Stomach (tissue), 9 donors: ENCODE data around the gene MEIKIN. TPM values are rescaled to one million over a fixed set of nuclear protein-coding genes. Genes with fewer than 3 reads are reported as not detected.

Source experiments
- DNase-seq, 2 donors: peaks; one replicate each; pipeline versions ENCODE4 v3.0.0 to v3.0.0-alpha.2; 2013 to 2019
- H3K27ac ChIP-seq, 5 donors: fragments of 200-600 bp in 4 of 5; sonication (generic) in 4 of 5; one replicate each; pipeline ENCODE4 v1.5.1; 2013 to 2019; ENCODE audit warnings: mild to moderate bottlenecking in 1 of 5, moderate library complexity in 1 of 5
- H3K27me3 ChIP-seq, 3 donors: fragments of 200-600 bp; sonication (generic); one replicate each; pipeline ENCODE4 v1.5.1; 2017 to 2019; ENCODE audit warnings: mixed run types in 1 of 3
- H3K36me3 ChIP-seq, 4 donors: fragments of 200-600 bp; sonication (generic); 1 replicate in 3 of 4; 2 replicates in 1 of 4; pipeline ENCODE4 v1.5.1; 2016 to 2019
- H3K4me1 ChIP-seq, 4 donors: fragments of 200-600 bp; sonication (generic); one replicate each; pipeline ENCODE4 v1.5.1; 2016 to 2019
- H3K4me3 ChIP-seq, 4 donors: fragments of 200-600 bp; sonication (generic) in 3 of 4; one replicate each; pipeline ENCODE4 v1.5.1; 2016 to 2019; ENCODE audit warnings: mild to moderate bottlenecking in 1 of 4
- H3K9me3 ChIP-seq, 4 donors: fragments of 200-600 bp; sonication (generic); one replicate each; pipeline ENCODE4 v1.5.1; 2016 to 2019
- CTCF ChIP-seq, 7 experiments: fragments of 450-650 bp in 4 of 7; fragments of 200-600 bp in 3 of 7; sonication (generic) in 3 of 7; IDR thresholded peaks; one replicate each; pipeline ENCODE4 v1.5.1; 2016 to 2019; ENCODE audit warnings: antibody characterized with exemption in 7 of 7, control low read depth in 2 of 7, mild to moderate bottlenecking in 1 of 7
- EP300 ChIP-seq: sonication (generic); formaldehyde crosslinking; IDR thresholded peaks from one replicate; pipeline ENCODE4 v1.6.1; 2017; ENCODE audit warnings: antibody characterized with exemption
- POLR2A ChIP-seq, 4 donors: fragments of 450-650 bp; IDR thresholded peaks; one replicate each; pipeline ENCODE4 v1.6.1; 2016; ENCODE audit warnings: antibody characterized with exemption in 4 of 4, control low read depth in 2 of 4, mild to moderate bottlenecking in 1 of 4, moderate library complexity in 1 of 4
- POLR2AphosphoS5 ChIP-seq, 3 donors: sonication (generic); formaldehyde crosslinking; IDR thresholded peaks; one replicate each; pipeline ENCODE4 v1.6.1; 2016; ENCODE audit warnings: antibody characterized with exemption in 3 of 3
- WGBS, 5 donors: extraction: QIAGEN DNeasy Blood & Tissue Kit in 3 of 5; methylation state at CpG; one replicate each; pipeline versions ENCODE4 v1.1.5 to v1.1.7; 2013 to 2018; 5-methylcytosine and 5-hydroxymethylcytosine counted together
- intact Hi-C: fragments of 100-400 bp; cut with DNase I; formaldehyde crosslinking; loops from one replicate; pipeline ENCODE4 v1.15.1; 2023; ENCODE audit warnings: low total_unique reads
- polyA plus RNA-seq, 3 donors: library from polyadenylated mRNA; stranded (reverse); fragments of 200-250 nt; gene quantifications; one replicate each; pipeline ENCODE4 v1.2.3, GENCODE V29; 2013
- total RNA-seq, 5 donors: library from RNA; depleted of rRNA; stranded (reverse); fragments of >200 nt; gene quantifications; one replicate each; pipeline versions ENCODE4 v1.1.0 to v1.2.3, GENCODE V29; 2014 to 2016
- donor health status: healthy with polysubstance abuse.
- donor health status: Bipolar disorder and iron deficiency.
- donor health status: healthy.

MEIKIN gene
- total and polyA plus RNA-seq, 8 donors, result 0.37 TPM; not detected in 7

DNA sequence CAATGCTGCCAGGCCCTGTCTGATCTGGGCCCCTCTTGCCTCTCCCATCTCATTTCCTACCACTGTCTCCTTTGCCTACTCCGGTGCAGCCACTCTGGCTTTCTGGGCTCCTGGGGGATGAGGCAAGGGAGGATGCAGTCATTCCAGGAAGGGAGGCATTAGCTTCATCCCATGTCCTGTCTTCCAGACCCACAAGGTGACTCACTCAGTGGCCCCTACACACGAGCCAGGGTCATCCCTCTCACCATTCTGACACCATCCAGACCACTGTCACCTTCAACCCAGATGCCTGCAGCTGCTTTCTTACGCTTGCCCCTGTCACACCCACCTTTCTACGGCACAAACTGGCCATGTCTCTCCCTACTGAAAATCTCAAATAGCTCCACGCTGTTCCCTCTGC lies 46.9 kb upstream of the MEIKIN start:
- H3K27me3 ChIP-seq, result no peaks in the 10 kb centered on the region
- no peak overlapping the region for H3K4me3 ChIP-seq
- peaks cover 4 to 14% (median 6%) of the 10 kb centered on the region in 4 donors for H3K4me1 ChIP-seq
- H3K36me3 ChIP-seq, result no peaks in the 10 kb centered on the region
- no peak overlapping the region for H3K27ac ChIP-seq
- no peak for TF ChIP-seq EP300
- no peak for DNase-seq
- WGBS, 5 donors, result 73 to 81% (median 78%) methylated on average over 5 of the region's 5 CpGs
- intact Hi-C loops, result no loop called here
- H3K9me3 ChIP-seq, result no peaks in the 10 kb centered on the region

- WGBS, 5 donors, result 42 to 72% (median 61%) methylated on average over 10 of the region's 10 CpGs
- H3K4me3 ChIP-seq, result no peak overlapping the region
- no peaks in the 10 kb centered on the region for H3K36me3 ChIP-seq
- no peak for DNase-seq
- intact Hi-C loops, result no loop called here
- no peak for TF ChIP-seq CTCF (IDR thresholded peaks at IDR 0.05)
- no peak for TF ChIP-seq POLR2A (IDR thresholded peaks at IDR 0.05)
- no peak for TF ChIP-seq EP300
- TF ChIP-seq POLR2AphosphoS5 (IDR thresholded peaks at IDR 0.05), result no peak
- no peaks in the 10 kb centered on the region for H3K9me3 ChIP-seq
- no peak overlapping the region for H3K27ac ChIP-seq
- no peaks in the 10 kb centered on the region for H3K27me3 ChIP-seq
- H3K4me1 ChIP-seq, result peaks cover 0 to 8% (median 2%) of the 10 kb centered on the region in 4 donors
Observed at GRCh38 chr5:131991593-131992324, 46.3 kb upstream of the MEIKIN start.

DNA sequence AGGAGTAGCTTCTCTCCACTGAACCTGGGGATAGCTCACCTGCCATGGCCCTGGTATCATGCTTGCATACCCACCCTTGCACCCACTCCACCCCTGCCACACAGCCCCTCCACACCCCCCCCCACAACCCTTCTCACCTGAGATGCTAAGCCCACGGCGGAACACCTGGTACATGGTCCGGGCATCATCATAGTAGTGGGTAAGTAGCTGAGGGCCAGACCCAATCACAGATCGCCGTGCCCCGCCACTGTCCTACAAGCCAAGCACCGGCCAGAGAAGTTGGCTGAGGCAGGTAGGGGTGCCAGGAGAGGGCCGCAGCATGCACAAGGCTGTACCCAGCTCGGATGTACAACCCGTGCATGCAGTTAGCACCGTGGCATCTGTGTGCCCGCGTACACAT lies 45.3 kb upstream of the MEIKIN start:
- Histone ChIP-seq H3K27ac (no peak overlapping the region), H3K36me3 (no peaks in the 10 kb centered on the region), H3K9me3 (no peaks in the 10 kb centered on the region), H3K4me1 (no peaks in the 10 kb centered on the region), H3K27me3 (no peaks in the 10 kb centered on the region), H3K4me3 (no peak overlapping the region)
- intact Hi-C loops, result no loop called here
- TF ChIP-seq POLR2A (IDR thresholded peaks at IDR 0.05) (no peak), EP300 (no peak), CTCF (IDR thresholded peaks at IDR 0.05) (no peak), POLR2AphosphoS5 (IDR thresholded peaks at IDR 0.05) (no peak)
- WGBS, 5 donors, result 96 to 97% (median 96%) methylated on average over 12 to 13 of the region's 13 CpGs
- no peak for DNase-seq

DNA sequence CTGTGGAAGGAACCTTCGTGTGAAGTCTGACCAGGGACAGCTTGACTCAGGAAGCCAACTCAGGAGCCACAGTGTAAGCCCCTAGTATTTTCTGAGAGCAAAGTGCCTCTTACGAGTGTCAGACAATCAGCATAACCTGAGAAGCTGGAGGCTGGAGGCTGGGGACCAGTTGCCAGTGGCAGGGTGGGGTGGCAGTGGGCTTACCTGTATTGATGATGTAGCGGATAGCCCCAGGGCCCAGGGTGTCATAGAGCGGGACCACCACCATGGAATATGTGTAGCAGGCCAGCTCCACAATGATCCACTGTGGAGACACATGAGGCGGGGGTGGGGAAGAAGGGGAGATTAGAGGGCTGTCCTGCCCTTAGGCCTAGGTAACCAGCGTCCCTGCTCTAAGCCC lies 43.1 kb upstream of the MEIKIN start:
- no peak for DNase-seq
- intact Hi-C loops, result no loop called here
- Histone ChIP-seq H3K27me3 (no peaks in the 10 kb centered on the region), H3K27ac (no peak overlapping the region), H3K36me3 (no peaks in the 10 kb centered on the region), H3K4me3 (no peak overlapping the region), H3K9me3 (no peaks in the 10 kb centered on the region), H3K4me1 (peaks cover 0 to 4% (median 0%) of the 10 kb centered on the region in 4 donors)
- WGBS, 5 donors, result 80 to 95% (median 93%) methylated on average over 5 to 6 of the region's 6 CpGs
- TF ChIP-seq POLR2AphosphoS5 (IDR thresholded peaks at IDR 0.05) (no peak), POLR2A (IDR thresholded peaks at IDR 0.05) (no peak), CTCF (IDR thresholded peaks at IDR 0.05) (no peak), EP300 (no peak)

GRCh38 chr5:131987251-131987650 lies 41.8 kb upstream of the MEIKIN start:
- 76 to 93% (median 85%) methylated on average over 2 to 3 of the region's 3 CpGs for WGBS, 5 donors
- intact Hi-C loops, result no loop called here
- TF ChIP-seq CTCF (IDR thresholded peaks at IDR 0.05) (no peak), POLR2AphosphoS5 (IDR thresholded peaks at IDR 0.05) (no peak), EP300 (no peak), POLR2A (IDR thresholded peaks at IDR 0.05) (no peak)

More at GRCh38 chr5:131987251-131987650, 41.8 kb upstream of the MEIKIN start:
- Histone ChIP-seq H3K36me3 (no peaks in the 10 kb centered on the region), H3K4me1 (peaks cover 0 to 4% (median 0%) of the 10 kb centered on the region in 4 donors), H3K27ac (no peak overlapping the region), H3K9me3 (no peaks in the 10 kb centered on the region), H3K27me3 (no peaks in the 10 kb centered on the region), H3K4me3 (no peak overlapping the region)
- DNase-seq, result no peak
